ENCODE results near the gene GALNT2. TPM values are rescaled to one million over a fixed set of nuclear protein-coding genes. Genes with fewer than 3 reads are reported as not detected.

The GALNT2 gene
- total RNA-seq, 1 experiment from 2014 or later = 99.1 TPM

DNA sequence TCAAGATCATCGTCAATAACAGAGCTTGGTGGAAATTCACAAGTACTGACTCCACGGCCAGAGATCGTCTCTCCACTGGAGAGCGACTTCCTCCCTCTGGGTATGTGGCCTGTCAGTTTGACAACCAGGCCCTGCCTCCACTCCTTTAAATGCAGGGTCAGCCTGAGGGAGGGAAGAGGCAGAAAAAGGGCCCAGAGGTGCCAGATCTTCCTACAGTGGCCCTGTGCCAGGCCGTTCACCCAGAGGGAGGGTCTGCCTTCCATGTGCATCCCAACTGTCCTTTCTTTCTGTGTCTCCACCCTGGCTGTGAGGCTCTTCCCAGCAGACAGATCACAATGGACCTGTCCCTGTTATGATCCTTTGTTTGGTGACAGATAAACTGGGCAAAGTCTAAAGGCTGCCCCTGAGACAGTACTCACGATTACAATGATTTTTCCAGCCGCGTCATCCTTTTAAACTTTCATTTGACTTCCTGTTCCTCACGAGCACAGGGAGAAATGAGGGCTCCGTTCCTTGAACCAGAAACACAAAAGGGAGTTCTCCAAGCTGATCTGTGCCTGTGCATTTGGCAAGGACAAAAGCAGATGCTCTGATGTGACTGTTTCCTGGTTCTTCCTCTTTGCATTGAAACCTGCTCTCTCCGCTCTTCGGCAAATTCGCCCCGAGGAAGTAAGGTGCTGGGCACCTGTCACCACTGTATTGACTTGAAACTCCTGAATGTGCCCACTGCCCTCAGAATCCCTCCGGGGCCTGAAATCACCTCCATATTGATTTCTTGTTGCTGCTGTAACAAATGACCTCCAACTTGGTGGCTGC, 232.4 kb downstream of the GALNT2 start:
- no peak for DNase-seq
- H3K27me3 ChIP-seq (ENCODE audit: control insufficient read depth, insufficient read depth, low read length) = no peaks in the 10 kb centered on the region
- no peak overlapping the region for H3K4me3 ChIP-seq (ENCODE audit: insufficient read depth, low read depth, low read length)
- H3K36me3 ChIP-seq (replicated peaks; ENCODE audit: control insufficient read depth, insufficient read depth, low read length) = no peaks in the 10 kb centered on the region

- DNase-seq = no peak
- no peak overlapping the region for H3K4me3 ChIP-seq (ENCODE audit: insufficient read depth, low read depth, low read length)
- no peaks in the 10 kb centered on the region for H3K36me3 ChIP-seq (replicated peaks; ENCODE audit: control insufficient read depth, insufficient read depth, low read length)
- no peaks in the 10 kb centered on the region for H3K27me3 ChIP-seq (ENCODE audit: control insufficient read depth, insufficient read depth, low read length)
Observed at GRCh38 chr1:230300322-230301301, 233.6 kb downstream of the GALNT2 start.

DNA sequence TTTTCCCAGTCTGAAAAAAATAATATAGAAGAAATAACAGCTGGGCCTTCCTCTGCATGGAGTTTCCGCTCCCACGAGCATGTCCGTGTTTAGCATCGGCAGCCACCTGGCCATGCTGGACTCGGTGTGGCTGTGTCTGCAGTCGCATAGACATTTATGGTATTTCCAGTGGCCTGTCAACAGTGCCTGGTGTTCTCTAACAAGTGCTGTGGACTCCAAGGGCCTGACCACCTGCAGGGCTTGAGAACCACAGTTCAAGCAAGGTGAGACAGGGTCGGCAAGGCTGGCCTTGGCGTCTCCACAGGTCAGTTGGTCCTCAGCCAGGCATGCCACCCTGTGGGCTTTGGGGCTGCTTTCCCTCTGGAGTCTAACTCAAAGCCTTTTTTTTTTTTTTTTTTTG, 234.3 kb downstream of the GALNT2 start:
- DNase-seq = no peak
- no peaks in the 10 kb centered on the region for H3K36me3 ChIP-seq (replicated peaks; ENCODE audit: control insufficient read depth, insufficient read depth, low read length)
- no peak overlapping the region for H3K4me3 ChIP-seq (ENCODE audit: insufficient read depth, low read depth, low read length)
- H3K27me3 ChIP-seq (ENCODE audit: control insufficient read depth, insufficient read depth, low read length) = no peaks in the 10 kb centered on the region

DNA sequence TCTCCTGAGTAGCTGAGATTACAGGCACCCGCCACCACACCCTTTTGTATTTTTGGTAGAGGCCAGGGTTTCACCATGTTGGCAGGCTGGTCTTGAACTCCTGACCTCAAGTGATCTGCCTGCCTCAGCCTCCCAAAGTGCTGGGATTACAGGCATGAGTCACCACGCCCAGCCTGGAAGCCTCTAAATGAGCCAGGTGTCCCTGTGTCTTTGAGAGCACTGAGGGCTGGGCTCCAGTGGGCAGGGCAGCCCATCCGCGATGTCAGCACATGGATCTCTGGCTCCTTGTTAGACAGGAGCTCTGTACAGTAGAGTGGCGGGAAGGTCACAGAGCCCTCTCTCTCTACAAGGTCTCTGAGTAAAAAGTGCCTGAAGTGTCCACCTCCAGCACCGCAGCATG, 234.8 kb downstream of the GALNT2 start:
- Histone ChIP-seq H3K27me3 (ENCODE audit: control insufficient read depth, insufficient read depth, low read length) (no peaks in the 10 kb centered on the region), H3K36me3 (replicated peaks; ENCODE audit: control insufficient read depth, insufficient read depth, low read length) (no peaks in the 10 kb centered on the region), H3K4me3 (ENCODE audit: insufficient read depth, low read depth, low read length) (no peak overlapping the region)
- no peak for DNase-seq

- no peaks in the 10 kb centered on the region for H3K36me3 ChIP-seq (replicated peaks; ENCODE audit: control insufficient read depth, insufficient read depth, low read length)
- no peaks in the 10 kb centered on the region for H3K27me3 ChIP-seq (ENCODE audit: control insufficient read depth, insufficient read depth, low read length)
- no peak for DNase-seq
- H3K4me3 ChIP-seq (ENCODE audit: insufficient read depth, low read depth, low read length) = no peak overlapping the region
Observed at GRCh38 chr1:230303069-230303468, 236.0 kb downstream of the GALNT2 start.

DNA sequence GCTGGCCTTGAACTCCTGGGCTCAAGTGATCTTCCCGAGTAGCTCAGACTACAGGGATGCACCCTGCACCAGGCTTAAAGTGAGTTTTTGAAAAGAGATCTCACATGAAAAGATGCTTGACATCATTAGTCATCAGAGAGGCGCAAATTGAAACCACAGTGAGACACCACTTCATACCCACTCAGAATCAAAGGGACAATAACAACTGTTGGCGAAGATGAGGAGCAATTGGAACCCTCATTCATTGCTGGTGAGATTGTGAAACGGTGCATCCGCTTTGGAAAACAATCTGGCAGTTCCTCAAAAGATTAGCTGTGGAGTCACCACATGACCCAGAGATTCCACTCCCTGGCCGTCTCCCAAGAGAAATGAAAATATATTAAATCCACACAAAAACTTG, 236.8 kb downstream of the GALNT2 start:
- Histone ChIP-seq H3K27me3 (ENCODE audit: control insufficient read depth, insufficient read depth, low read length) (no peaks in the 10 kb centered on the region), H3K4me3 (ENCODE audit: insufficient read depth, low read depth, low read length) (no peak overlapping the region), H3K36me3 (replicated peaks; ENCODE audit: control insufficient read depth, insufficient read depth, low read length) (no peaks in the 10 kb centered on the region)
- DNase-seq = no peak

DNA sequence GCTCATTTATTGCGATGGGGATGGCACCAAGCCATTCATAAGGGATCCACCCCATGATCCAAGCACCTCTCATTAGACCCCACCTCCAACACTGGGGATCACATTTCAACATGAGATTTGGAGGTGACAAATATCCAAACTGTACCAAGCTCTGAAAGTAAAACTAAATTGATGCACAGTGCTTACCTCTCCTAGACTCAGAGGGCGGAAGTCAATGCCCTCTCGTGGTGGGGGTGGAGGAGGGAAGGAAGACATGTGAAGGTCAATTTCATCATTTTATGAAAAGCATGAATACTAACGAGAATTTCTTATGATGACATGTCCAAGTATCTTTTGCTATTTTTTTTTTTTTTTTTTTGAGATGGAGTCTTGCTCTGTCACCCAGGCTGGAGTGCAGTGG, 239.1 kb downstream of the GALNT2 start:
- DNase-seq = no peak
- Histone ChIP-seq H3K36me3 (replicated peaks; ENCODE audit: control insufficient read depth, insufficient read depth, low read length) (no peaks in the 10 kb centered on the region), H3K4me3 (ENCODE audit: insufficient read depth, low read depth, low read length) (no peak overlapping the region), H3K27me3 (ENCODE audit: control insufficient read depth, insufficient read depth, low read length) (no peaks in the 10 kb centered on the region)

DNA sequence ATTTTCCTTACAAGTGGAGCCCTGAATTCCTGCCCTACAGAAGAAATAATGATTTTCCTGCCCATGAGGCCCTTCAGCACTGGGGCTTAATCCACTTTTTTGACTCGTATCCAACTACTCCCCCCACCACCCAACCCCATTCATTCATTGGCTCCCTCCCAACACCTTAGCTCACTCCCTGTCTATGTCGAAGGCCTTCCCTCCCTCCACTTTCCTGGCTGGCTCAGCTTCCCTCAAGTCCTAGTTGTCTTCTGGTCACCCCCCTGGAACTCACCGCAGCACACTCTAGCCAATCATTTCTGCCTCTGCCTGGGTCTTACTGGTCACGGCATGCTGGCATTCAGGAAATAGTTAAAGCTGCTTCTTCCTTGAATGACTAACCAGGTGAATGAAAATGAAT, 240.2 kb downstream of the GALNT2 start:
- DNase-seq = peak; percentile 46
- H3K27me3 ChIP-seq (ENCODE audit: control insufficient read depth, insufficient read depth, low read length) = no peaks in the 10 kb centered on the region
- H3K36me3 ChIP-seq (replicated peaks; ENCODE audit: control insufficient read depth, insufficient read depth, low read length) = no peaks in the 10 kb centered on the region
- H3K4me3 ChIP-seq (ENCODE audit: insufficient read depth, low read depth, low read length) = no peak overlapping the region

DNA sequence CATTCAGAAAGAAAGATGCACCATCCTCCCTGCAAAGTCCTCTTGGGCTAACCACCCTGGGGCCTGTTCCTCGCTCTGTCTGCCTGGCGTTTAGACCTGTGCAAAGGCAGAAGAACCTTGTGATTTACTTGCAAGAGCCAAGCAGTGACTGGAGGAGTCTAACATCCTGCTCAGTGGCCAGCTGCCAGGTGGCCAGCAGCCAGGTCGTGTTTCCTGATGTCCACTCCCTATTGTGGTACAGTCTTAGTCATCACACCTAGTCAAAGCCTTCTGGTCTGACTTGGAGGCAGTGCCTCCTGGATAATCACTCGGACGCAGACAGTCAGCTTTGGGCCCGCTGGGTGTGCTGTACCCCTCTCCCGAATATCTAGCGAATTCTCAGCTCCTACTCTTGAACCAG, 241.0 kb downstream of the GALNT2 start:
- no peak for DNase-seq
- Histone ChIP-seq H3K27me3 (ENCODE audit: control insufficient read depth, insufficient read depth, low read length) (no peaks in the 10 kb centered on the region), H3K4me3 (ENCODE audit: insufficient read depth, low read depth, low read length) (no peak overlapping the region), H3K36me3 (replicated peaks; ENCODE audit: control insufficient read depth, insufficient read depth, low read length) (no peaks in the 10 kb centered on the region)

GRCh38 chr1:230308821-230309220, 241.8 kb downstream of the GALNT2 start:
- Histone ChIP-seq H3K36me3 (replicated peaks; ENCODE audit: control insufficient read depth, insufficient read depth, low read length) (no peaks in the 10 kb centered on the region), H3K27me3 (ENCODE audit: control insufficient read depth, insufficient read depth, low read length) (no peaks in the 10 kb centered on the region), H3K4me3 (ENCODE audit: insufficient read depth, low read depth, low read length) (no peak overlapping the region)
- no peak for DNase-seq

DNA sequence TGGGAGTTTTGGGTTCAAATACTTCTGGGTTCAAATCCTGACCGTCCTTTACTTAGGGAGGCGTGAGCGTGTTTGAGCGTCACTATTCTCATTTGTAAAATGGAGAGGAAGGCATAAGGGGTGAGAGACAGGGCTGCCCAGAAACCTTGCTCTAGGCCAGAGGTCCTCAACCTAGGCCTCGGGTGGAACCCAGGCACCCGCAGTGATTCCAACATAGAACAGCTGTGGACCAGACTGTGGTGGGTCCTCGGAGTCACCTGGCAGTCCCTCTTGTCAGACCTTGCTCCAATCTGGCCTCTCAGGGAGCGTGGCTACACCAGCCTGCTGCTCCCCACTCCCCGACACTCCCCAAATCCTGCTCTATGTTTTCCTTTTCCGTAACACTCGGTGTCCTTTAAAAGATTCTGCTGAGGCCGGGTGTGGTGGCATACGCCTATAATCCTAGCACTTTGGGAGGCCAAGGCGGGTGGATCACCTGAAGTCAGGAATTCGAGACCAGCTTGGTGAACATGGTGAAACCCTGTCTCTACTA, 242.7 kb downstream of the GALNT2 start:
- Histone ChIP-seq H3K4me3 (ENCODE audit: insufficient read depth, low read depth, low read length) (no peak overlapping the region), H3K27me3 (ENCODE audit: control insufficient read depth, insufficient read depth, low read length) (no peaks in the 10 kb centered on the region), H3K36me3 (replicated peaks; ENCODE audit: control insufficient read depth, insufficient read depth, low read length) (no peaks in the 10 kb centered on the region)
- no peak for DNase-seq

DNA sequence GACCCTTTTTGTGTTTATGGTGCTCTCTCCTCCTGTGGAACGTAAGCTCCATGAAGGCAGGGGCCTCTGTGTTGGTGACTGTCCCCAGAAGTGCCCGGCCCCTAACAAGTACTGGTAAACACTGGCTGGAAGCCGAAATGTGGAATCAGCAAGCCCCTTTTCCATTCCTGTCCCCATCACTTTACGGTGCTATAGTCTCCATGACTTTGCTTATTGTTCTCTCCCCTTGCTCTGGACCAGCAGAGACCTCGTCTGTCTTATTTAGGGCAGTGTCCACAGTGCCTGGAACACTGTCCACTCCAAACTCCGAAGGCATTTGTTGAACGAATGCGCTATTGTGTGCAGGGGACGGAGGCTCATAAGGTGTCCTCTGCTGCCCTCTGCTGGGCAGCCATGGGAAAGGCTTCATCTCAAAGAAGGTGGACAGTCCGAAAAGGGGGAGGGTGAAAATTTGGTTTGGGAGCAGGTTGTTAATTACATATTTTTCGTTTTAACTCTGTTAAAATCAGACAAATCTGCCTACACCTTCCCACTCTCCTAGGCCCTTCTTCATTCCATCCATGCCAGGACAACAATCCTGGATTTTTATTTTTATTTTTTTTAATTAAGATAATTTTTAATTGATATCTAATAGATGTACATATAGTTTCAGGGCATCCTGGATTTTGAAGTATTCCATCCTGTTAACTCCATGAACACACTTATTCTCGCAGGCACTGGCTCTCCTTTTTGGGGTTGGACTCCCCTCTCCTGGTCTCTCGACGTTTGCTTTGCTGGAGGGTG, 243.5 kb downstream of the GALNT2 start:
- Histone ChIP-seq H3K4me3 (ENCODE audit: insufficient read depth, low read depth, low read length) (no peak overlapping the region), H3K27me3 (ENCODE audit: control insufficient read depth, insufficient read depth, low read length) (no peaks in the 10 kb centered on the region), H3K36me3 (replicated peaks; ENCODE audit: control insufficient read depth, insufficient read depth, low read length) (no peaks in the 10 kb centered on the region)
- peak; percentile 87 for DNase-seq

DNA sequence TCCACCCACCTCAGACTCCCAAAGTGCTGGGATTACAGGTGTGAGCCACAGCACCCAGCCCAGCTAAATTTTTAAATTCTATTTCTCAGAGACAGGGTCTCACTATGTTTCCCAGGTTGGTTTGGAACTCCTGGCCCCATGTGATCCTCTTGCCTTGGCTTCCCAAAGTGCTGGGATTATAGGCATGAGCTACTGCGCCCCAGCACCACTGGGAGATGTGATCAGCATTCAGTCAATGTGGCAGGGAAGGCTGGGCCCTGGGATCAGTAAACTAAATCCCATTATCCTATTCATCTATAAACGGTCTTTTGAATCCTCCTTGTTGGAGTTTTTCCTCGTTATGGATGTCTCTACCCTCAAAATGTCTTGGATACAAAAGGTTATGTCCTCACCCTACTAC, 245.6 kb downstream of the GALNT2 start:
- H3K36me3 ChIP-seq (replicated peaks; ENCODE audit: control insufficient read depth, insufficient read depth, low read length) = no peaks in the 10 kb centered on the region
- no peak for DNase-seq
- no peak overlapping the region for H3K4me3 ChIP-seq (ENCODE audit: insufficient read depth, low read depth, low read length)
- H3K27me3 ChIP-seq (ENCODE audit: control insufficient read depth, insufficient read depth, low read length) = no peaks in the 10 kb centered on the region

- H3K36me3 ChIP-seq (replicated peaks; ENCODE audit: control insufficient read depth, insufficient read depth, low read length) = no peaks in the 10 kb centered on the region
- H3K4me3 ChIP-seq (ENCODE audit: insufficient read depth, low read depth, low read length) = no peak overlapping the region
- H3K27me3 ChIP-seq (ENCODE audit: control insufficient read depth, insufficient read depth, low read length) = no peaks in the 10 kb centered on the region
- no peak for DNase-seq
Observed at GRCh38 chr1:230313453-230314141, 246.6 kb downstream of the GALNT2 start.
